Cerebellar nuclear complex (tissue), 1 donor: ENCODE measurements around the gene ZNF511.
"Not testable (repeated sequence)": the region's sequence is repeated elsewhere in the genome, so short reads cannot be mapped to it uniquely, and the experiment has no call there.

ENCODE experiments used
- DNase-seq, 2 experiments: peaks; one replicate each; lab custom pipeline; 2025; lab: John Stamatoyannopoulos, UW

Gene ZNF511

GRCh38 chr10:133314911-133315310, 6.2 kb downstream of the ZNF511 start:
- DNase-seq: no peak

- DNase-seq: no peak
Measured at GRCh38 chr10:133315847-133316246, 7.1 kb downstream of the ZNF511 start.

DNA sequence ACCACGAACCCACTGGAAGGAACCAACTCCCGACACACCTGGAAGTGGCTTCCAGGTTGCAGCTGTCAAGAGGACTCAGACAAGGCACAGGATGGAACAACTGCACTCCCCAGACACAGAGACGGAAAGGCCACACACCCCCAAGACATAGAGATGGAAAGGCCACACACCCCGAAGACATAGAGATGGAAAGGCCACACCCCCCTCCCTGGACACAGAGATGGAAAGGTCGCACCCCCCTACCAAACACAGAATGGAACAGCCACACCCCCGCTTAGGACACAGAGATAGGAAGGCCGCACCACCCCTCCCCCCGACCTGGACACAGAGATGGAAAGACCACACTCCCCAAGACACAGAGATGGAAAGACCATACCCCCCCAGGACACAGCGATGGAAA, 7.6 kb downstream of the ZNF511 start:
- no peak for DNase-seq

DNA sequence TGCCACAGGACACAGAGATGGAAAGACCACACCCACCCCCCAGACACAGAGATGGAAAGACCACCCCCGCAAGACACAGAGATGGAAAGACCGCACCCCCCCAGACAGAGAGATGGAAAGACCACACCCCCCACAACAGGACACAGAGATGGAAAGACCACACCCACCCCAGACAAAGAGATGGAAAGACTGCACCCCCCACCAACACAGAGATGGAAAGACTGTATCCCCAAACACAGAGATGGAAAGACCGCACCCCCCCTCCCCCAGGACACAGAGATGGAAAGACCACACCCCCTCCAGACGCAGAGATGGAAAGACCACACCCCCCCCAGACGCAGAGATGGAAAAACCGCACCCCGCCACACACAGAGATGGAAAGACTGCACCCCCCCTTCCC, 8.0 kb downstream of the ZNF511 start:
- no peak for DNase-seq

DNA sequence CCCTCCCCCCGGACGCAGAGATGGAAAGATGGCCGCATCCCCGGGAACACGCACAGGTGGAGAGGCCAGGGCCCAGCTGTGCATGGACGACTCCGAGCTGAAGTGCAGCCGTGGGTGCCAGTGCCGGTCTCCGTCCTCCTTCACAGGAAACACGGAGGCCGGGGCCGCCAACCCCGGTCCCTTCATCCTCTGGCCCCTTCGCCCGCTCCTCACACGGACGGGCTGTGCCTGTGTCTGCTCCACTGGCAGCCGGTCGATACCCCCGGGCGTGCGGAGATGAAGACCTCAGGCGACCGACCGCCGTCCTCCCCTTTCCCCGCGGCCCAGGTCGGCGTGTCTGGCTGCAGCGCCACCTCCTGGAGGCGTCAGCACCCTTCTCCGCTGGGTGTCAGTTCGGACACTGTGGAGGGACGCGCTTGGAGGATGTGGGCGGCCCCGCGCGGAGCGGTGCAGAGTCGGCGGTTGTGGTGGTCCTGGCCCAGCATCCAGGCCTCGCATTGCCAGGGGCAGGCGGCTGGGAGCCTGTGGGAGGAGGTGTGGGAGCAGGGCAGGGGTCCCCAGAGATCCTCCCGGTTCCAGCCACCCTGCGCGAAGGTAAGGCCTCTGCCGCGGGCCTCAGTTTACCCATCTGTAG, 9.9 kb downstream of the ZNF511 start:
- no peak for DNase-seq

DNA sequence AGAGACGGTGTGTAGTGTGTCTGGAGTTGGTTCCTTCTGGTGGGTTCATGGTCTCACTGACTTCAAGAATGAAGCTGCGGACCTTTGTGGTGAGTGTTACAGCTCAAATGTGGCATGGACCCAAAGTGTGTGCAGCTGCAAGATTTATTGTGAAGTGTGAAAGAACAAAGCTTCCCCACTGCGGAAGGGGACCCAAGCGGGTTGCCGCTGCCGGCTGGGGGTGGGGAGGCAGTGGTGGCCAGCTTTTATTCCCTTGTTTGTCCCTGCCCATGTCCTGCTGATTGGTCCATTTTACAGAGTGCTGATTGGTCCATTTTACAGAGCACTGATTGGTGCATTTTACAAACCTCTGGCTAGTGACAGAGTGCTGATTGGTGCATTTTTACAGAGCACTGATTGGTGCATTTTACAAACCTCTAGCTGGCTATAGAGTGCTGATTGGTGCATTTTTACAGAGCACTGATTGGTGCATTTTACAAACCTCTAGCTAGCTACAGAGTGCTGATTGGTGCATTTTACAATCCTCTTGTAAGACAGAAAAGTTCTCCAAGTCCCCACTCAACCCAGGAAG, 12.2 kb downstream of the ZNF511 start:
- DNase-seq: not testable (repeated sequence)

GRCh38 chr10:133322064-133322709, 13.5 kb downstream of the ZNF511 start:
- not testable (repeated sequence) for DNase-seq

GRCh38 chr10:133324198-133324792, 15.6 kb downstream of the ZNF511 start:
- DNase-seq: no peak

DNA sequence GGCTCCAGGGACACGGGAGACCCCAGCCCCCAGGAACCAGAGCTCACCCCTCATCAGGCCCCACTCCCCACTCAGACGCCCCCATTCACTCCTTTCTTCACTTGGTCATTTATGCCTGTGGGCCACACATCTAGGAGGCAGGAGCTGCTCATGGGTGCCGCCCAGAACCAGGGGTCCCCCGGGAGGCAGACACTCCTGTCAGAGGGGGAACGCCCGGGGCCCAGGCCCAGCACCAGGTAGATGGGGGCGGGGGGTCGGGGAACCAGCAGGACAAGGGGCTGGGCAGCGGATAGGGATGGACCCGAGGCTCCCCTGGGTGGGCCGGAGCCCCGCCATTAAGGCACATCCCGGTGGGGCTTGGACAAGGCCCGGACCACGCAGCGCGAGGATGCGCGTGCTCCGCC, 16.1 kb downstream of the ZNF511 start:
- DNase-seq: no peak

DNA sequence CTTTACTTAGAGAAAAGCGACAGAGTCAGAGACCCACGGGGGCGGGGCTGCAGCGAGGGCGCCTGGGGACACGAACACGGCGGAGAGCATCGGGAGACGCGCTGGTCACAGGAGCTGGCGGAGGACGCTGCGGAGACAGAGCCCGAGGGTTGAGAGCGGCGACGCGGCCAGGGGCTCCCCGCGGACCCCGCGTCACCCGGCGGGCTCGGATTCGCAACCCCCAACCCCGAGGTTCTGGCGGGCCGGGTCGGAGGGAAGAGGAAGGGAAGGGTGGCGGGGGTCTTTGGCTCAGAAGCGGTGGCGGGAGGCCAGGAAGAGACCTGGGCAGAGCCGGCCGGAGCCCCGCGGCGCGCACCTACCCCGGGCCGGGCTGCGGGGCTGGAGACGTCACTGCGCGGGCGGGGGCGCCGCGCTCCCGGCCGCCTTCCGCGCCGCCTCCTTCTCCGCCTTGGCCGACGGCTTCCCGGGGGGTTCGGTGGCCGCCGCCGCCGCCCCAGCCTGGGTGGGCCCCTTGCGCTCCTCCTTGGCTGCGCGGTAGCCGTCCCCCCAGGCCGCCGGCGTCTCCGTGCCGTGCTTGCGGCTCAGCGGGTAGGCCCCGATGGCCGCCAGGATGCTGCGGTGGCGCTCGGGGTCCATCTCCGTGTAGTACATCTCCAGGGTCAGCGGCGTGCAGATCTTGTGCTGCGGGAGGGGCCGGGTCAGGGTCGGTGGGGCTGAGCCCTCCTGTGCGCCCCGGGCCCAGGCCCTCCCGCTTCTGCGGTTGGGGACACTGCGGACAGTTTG, 16.9 kb downstream of the ZNF511 start:
- DNase-seq: no peak

DNA sequence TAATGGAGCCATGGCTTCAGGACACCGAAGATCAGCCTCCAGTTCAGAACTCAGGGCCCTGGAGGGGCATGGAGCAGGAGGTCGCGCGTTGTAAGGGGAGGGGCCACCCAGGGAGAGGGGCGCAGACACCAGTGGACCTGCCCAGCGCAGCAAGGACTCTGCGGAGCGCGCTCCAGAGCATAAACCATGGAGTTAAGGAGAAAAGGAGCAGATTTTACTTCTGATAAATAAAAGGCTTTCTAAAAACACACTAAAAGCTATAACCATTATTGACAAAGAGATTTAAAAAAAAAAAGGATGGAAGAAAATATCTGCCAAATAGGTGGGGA, 17.5 kb downstream of the ZNF511 start:
- no peak for DNase-seq

DNA sequence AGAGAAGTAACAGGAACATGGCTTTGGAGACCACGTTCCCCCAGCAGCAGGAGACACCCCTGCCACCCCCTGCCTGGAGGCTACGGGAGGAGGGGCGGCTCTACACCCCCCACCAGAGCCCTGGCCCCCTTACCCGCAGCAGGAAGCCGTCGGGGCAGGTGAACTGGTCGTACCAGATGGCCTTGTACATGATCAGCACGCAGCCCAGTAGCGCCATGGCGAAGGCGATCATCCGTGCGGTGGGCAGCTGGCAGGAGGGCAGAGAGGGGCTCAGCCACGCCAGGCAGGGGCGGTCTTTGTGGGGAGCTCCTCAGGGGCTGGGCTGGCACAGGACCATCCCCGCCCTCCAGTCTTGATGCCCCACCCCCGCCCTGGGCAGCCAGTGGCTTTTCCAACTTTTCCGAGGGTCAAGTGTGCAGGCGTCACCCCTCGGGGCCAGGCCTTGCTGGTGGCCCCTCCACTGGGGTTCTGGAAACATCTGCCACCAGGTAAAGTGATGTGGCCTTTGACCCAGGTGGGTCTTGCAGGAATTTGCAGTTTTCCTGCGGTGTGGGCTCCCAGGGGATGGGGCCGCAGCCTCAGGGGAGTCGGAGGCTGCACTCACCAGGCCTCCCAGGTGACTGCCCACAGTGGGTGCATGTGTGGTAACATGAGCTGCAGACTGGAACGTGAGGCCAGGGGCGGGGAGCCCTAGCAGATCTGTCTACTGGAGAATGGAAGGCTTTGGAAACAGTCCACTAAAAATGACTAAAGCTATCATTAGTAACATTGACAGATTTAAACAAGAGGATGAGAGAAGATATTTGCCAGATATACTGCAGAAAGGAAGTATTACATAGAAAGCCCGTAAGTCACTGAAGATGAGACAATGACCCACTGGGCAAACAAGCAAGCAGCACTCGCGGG, 18.3 kb downstream of the ZNF511 start:
- no peak for DNase-seq

GRCh38 chr10:133327651-133328357, 19.1 kb downstream of the ZNF511 start:
- DNase-seq: no peak

- no peak for DNase-seq
Measured at GRCh38 chr10:133328358-133329343, 19.9 kb downstream of the ZNF511 start.

DNA sequence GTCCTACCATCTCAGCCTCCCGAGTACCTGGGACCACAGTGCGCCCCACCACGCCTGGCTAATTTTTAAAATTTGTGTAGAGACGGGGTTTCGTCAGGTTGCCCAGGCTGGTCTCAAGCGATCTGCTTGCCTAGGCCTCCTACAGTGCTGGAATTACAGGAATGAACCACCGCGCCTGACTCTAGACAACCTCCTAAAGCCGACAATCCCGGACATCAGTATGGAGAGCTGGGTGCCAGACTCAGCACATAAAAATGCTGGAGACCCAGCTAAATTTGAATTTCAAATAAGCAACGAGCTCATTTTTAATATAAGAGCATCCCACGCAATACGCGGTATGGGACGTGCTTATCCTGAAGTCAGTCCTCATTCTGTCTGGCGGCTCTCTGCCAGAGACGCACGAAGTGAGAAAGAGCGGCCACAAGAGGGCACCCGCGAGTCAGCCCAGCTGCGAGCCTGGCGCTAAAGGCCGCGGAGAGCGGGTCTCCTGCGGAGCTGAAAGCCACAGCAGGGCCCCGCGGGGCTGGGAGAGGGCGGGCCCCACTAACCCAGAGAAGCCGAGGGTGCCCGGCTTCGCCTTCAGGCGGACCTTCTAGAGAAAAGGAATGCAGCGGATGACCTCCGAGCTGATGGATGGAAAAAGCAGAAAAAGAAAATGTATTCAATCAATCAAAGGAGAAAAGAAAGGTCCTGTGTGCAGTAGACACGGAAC, 20.9 kb downstream of the ZNF511 start:
- peak in 1 of 2 experiments; percentile 70 for DNase-seq

DNA sequence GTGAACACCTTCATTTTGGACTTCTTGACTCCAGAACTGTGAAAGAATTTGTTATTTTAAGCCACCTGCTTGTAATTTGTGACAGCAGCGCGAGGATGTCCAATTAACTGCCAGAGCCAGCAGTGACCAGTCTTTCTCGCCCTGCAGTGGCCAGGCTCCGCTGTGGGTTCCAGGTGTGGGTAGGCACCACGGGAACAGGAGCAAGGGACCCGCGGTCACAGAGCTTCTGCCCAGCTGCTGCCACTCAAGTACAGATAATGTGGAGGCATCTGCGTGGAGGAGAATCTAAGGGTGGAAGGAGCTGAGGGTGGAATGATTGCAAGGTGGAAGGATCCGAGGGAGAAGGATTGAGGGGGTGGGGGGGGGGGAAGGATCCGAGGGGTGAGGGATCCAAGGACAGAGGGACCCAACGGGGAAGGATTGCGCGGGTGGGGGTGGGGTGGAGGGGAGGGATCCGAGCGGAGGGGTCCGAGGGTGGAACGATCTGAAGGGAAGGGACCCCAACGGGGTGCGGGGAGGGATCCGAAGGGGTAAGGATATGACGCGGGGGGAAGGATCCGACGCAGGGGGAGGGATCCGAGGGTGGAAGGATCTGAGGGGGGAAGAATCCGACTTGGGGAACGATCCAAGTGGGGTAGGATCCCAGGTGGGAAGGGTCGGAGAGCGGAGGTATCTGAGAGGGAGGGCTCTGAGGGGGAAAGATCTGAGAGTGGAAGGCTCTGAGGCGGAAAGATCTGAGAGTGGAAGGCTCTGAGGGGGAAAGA, 24.4 kb downstream of the ZNF511 start:
- DNase-seq: no peak

- no peak for DNase-seq
Measured at GRCh38 chr10:133334503-133335245, 26.0 kb downstream of the ZNF511 start.
